Motor neuron (in vitro differentiated cells): ENCODE measurements around the gene AFAP1L2. TPM values are rescaled to one million over a fixed set of nuclear protein-coding genes. Genes with fewer than 3 reads are reported as not detected.

Source experiments
- ATAC-seq, 8 experiments: fragments of 200-7000 bp; cut with Tn5 transposase; replicated peaks in 6 of 8; 2 replicates each; pipeline ENCODE4 v1.8.0; 2021; ENCODE audit warnings: mild to moderate bottlenecking in 8 of 8, moderate library complexity in 8 of 8
- H3K27ac ChIP-seq, 2 donors: fragments of 250-450 bp; sonication (Bioruptor Pico); 2 replicates each; pipeline ENCODE4 v1.9.0; 2021; ENCODE audit warnings: antibody characterized with exemption in 2 of 2, mild to moderate bottlenecking in 2 of 2, moderate library complexity in 1 of 2
- H3K4me1 ChIP-seq, 2 donors: fragments of 250-450 bp; sonication (Bioruptor Pico); replicated peaks in 1 of 2; 2 replicates each; pipeline ENCODE4 v1.6.1; 2021; ENCODE audit warnings: antibody characterized with exemption in 2 of 2, mild to moderate bottlenecking in 2 of 2, moderate library complexity in 1 of 2
- H3K4me3 ChIP-seq, 5 donors: fragments of 250-450 bp; sonication (Bioruptor Pico); 2 replicates each; pipeline ENCODE4 v1.9.0; 2021; ENCODE audit warnings: antibody characterized with exemption in 5 of 5, mild to moderate bottlenecking in 5 of 5, moderate library complexity in 4 of 5
- WGBS, 10 experiments: fragments of 450-650 bp; shearing (Covaris generic); methylation state at CpG; one replicate each; pipeline ENCODE4 v1.0.0; 2022; 5-methylcytosine and 5-hydroxymethylcytosine counted together
- in situ Hi-C, 9 experiments: fragments of 400-800 bp; cut with MboI; loops; one replicate each; pipeline ENCODE4 v1.15.0; 2021; ENCODE audit warnings: low sequenced_read_pairs in 9 of 9, low pct_unique_long_range_greater_than_20kb in 2 of 9; ENCODE audit not compliant: unreplicated experiment in 9 of 9
- total RNA-seq, 8 experiments: library from RNA; unstranded; fragments of 300-600 nt; gene quantifications; 2 replicates each; pipeline versions ENCODE4 v1.2.3 to v1.2.4, GENCODE V29; 2022

AFAP1L2 gene
- total RNA-seq, 8 experiments from 2014 or later, result 3.6 to 111 (median 16.4) TPM

DNA sequence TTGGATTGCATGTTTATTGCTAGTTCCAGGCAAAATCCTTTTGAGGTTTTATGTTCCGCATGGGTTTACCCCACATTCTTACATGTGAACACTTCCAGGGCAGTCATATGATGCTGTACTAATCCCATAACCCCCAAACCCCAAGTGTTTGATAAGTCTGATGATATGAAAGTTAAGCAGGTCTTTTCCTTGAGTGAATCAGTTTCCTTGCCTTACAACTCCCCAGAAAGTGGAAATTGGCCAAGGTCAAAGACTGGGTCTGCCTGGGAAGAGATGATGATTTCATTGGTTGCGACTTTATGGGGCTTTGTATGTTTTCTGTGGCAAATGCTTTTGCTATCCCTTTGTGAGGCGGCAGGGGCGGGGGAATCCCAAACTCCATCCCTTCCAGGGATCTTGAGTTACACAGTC lies 24.7 kb downstream of the AFAP1L2 start:
- in situ Hi-C loops, result no loop called here
- Histone ChIP-seq H3K4me1 (peaks cover 0 to 5% of the 10 kb centered on the region in 2 donors), H3K4me3 (no peak overlapping the region), H3K27ac (no peak overlapping the region)
- 13 to 100% (median 93%) methylated on average over 1 to 3 of the region's 4 CpGs; no CpG with 5 or more reads in 3 of the 10 experiments for WGBS, 10 experiments
- no peak for ATAC-seq

- in situ Hi-C loops, result no loop called here
- no peak overlapping the region for H3K4me3 ChIP-seq
- H3K27ac ChIP-seq, result no peak overlapping the region
- peaks cover 7 to 8% of the 10 kb centered on the region in 2 donors for H3K4me1 ChIP-seq
- ATAC-seq, result no peak
- WGBS, 10 experiments, result 31 to 93% (median 76%) methylated on average over 2 of the region's 2 CpGs; no CpG with 5 or more reads in 5 of the 10 experiments
These were observed 27.8 kb downstream of the AFAP1L2 start for GRCh38 chr10:114376523-114376922.

DNA sequence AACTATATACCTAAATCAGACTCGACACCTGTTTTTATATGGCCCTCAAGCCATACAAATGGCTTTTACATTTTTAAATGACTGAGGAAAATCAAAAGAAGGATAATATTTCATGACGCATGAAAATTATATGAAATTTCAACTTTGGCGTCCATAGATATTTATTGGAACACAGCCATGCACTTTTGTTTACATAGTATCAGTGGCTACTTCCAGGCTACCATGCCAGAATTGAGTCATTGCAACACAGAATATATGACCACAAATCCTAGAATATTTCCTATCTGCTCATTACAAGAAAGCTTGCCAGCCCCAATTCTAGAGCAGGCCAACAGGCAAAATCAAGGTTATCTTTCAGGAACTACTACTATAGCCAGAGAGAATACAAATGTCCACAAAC lies 29.3 kb downstream of the AFAP1L2 start:
- ATAC-seq, result peak in 1 of 8 experiments; percentile 21
- no peak overlapping the region for H3K27ac ChIP-seq
- no peak overlapping the region for H3K4me3 ChIP-seq
- in situ Hi-C loops, result no loop called here
- peaks cover 7 to 8% of the 10 kb centered on the region in 2 donors for H3K4me1 ChIP-seq
- WGBS, 10 experiments, result 0 to 100% (median 94%) methylated on average over 1 to 3 of the region's 3 CpGs; no CpG with 5 or more reads in 1 of the 10 experiments

GRCh38 chr10:114374053-114374791 lies 30.1 kb downstream of the AFAP1L2 start:
- peaks cover 7 to 8% of the 10 kb centered on the region in 2 donors for H3K4me1 ChIP-seq
- in situ Hi-C loops, result no loop called here
- 0 to 100% (median 30%) methylated on average over 1 to 11 of the region's 15 CpGs; no CpG with 5 or more reads in 1 of the 10 experiments for WGBS, 10 experiments
- ATAC-seq, result peak; percentile 4 to 76 (median 32)
- H3K27ac ChIP-seq, result no peak overlapping the region
- no peak overlapping the region for H3K4me3 ChIP-seq

DNA sequence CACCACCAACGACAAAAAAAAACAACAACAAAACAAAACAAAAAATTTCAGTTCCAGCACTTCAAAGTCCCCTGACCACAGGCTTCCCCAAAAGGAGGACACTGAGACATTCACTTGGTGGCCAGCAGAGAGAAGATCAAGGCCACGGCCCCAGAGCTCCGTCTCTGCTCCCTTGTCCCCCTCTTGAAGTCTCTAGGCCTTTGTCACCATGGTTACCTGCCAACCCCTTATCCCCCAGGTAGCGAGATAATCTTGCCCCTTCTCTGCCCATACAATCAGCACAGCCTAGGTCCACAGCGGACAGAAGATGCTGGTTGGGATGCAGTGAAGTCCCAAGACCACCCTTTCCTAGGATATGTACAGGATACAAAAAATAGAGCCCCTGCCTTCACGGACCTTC lies 30.7 kb downstream of the AFAP1L2 start:
- in situ Hi-C loops, result no loop called here
- Histone ChIP-seq H3K4me3 (no peak overlapping the region), H3K27ac (no peak overlapping the region), H3K4me1 (peaks cover 7 to 8% of the 10 kb centered on the region in 2 donors)
- ATAC-seq, result no peak
- 0 to 65% (median 20%) methylated on average over 1 to 5 of the region's 6 CpGs; no CpG with 5 or more reads in 4 of the 10 experiments for WGBS, 10 experiments

- no peak overlapping the region for H3K27ac ChIP-seq
- peak in 1 of 8 experiments; percentile 53 for ATAC-seq
- WGBS, 10 experiments, result 0 to 95% (median 67%) methylated on average over 1 to 5 of the region's 5 CpGs; no CpG with 5 or more reads in 1 of the 10 experiments
These were observed 31.3 kb downstream of the AFAP1L2 start for GRCh38 chr10:114372995-114373394.

GRCh38 chr10:114372179-114372578 lies 32.1 kb downstream of the AFAP1L2 start:
- H3K4me3 ChIP-seq, result no peak overlapping the region
- WGBS, 10 experiments, result 13 to 100% (median 39%) methylated on average over 1 to 3 of the region's 3 CpGs; no CpG with 5 or more reads in 3 of the 10 experiments
- ATAC-seq, result peak in 3 of 8 experiments; percentile 5 to 36 (median 15)
- in situ Hi-C loops, result no loop called here
- H3K27ac ChIP-seq, result no peak overlapping the region
- H3K4me1 ChIP-seq, result peaks cover 11 to 18% of the 10 kb centered on the region in 2 donors

More at GRCh38 chr10:114372995-114373394, 31.3 kb downstream of the AFAP1L2 start:
- Histone ChIP-seq H3K4me1 (peaks cover 7 to 9% of the 10 kb centered on the region in 2 donors), H3K4me3 (no peak overlapping the region)
- in situ Hi-C loops, result no loop called here

- H3K27ac ChIP-seq, result no peak overlapping the region
- 67 to 100% (median 90%) methylated on average over 1 to 5 of the region's 5 CpGs; no CpG with 5 or more reads in 6 of the 10 experiments for WGBS, 10 experiments
- in situ Hi-C loops, result no loop called here
- H3K4me3 ChIP-seq, result no peak overlapping the region
- ATAC-seq, result no peak
- H3K4me1 ChIP-seq, result peaks cover 19 to 21% of the 10 kb centered on the region in 2 donors
These were observed 33.3 kb downstream of the AFAP1L2 start for GRCh38 chr10:114370966-114371365.

GRCh38 chr10:114370199-114370598 lies 34.1 kb downstream of the AFAP1L2 start:
- in situ Hi-C loops, result no loop called here

GRCh38 chr10:114368057-114368391 lies 36.3 kb downstream of the AFAP1L2 start:
- ATAC-seq, result no peak
- Histone ChIP-seq H3K27ac (no peak overlapping the region), H3K4me1 (peaks cover 15 to 19% of the 10 kb centered on the region in 2 donors), H3K4me3 (no peak overlapping the region)
- 56 to 100% (median 85%) methylated on average over 1 to 4 of the region's 4 CpGs for WGBS, 10 experiments
- in situ Hi-C loops, result no loop called here

More at GRCh38 chr10:114370199-114370598, 34.1 kb downstream of the AFAP1L2 start:
- Histone ChIP-seq H3K4me3 (no peak overlapping the region), H3K27ac (no peak overlapping the region), H3K4me1 (peaks cover 19% of the 10 kb centered on the region in 2 donors)
- 10 to 100% (median 55%) methylated on average over 1 to 2 of the region's 2 CpGs; no CpG with 5 or more reads in 6 of the 10 experiments for WGBS, 10 experiments
- no peak for ATAC-seq

DNA sequence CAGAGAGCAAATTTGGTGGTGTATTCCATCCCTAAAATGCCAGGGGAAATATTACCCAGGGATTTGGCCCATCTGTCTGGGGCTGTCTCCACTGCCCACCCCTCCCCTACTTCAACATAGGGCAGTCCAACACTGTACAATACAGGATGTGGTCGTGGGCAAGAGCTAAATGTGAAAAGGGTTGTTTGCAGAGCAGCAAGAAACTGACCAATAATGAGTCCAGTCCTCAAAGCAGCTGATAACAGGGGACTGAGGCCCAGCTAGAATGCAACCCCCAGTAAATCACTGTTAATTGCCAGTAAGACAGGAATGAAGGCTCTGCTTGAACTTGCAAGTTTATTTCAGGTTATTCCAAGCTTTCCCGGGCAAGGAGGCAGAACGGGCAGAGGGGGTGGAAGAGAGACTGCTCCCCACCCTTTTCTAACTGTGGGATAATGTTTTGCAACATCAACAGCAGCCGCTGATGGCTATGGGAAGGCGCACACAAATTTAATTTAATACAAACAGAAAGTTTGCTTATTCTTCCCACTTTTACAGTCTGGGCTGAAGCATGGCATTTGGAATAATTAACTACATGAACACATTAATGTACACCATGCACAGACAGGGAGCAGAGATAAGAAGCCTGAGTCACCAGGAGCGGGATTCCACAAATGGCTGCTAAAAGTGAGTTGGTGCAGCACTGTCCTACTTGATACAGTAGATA lies 36.8 kb downstream of the AFAP1L2 start:
- in situ Hi-C loops, result no loop called here
- Histone ChIP-seq H3K4me1 (peaks cover 15 to 19% of the 10 kb centered on the region in 2 donors), H3K4me3 (no peak overlapping the region), H3K27ac (no peak overlapping the region)
- ATAC-seq, result peak; percentile 31 to 89 (median 85)
- 0 to 100% (median 41%) methylated on average over 1 to 5 of the region's 6 CpGs for WGBS, 10 experiments

DNA sequence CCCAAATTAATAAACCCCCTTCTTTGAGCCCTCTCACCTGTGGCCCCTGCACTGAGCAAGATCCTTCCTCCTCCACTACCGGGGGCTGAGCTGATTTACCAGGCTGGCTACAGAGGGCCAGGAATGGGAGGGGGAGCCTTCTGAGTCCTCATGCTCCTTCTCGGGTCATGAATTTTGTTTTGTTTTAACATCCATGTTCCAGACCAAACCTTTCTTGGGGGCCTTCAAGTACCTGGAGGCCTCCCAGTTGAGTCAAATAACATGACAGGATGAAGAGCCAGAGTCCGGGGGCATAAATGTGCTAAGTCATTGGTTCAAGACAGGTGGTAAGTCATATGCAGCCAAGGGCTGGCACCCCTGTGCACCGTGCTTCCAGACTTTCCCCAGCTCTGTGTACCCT lies 39.6 kb downstream of the AFAP1L2 start:
- Histone ChIP-seq H3K4me1 (peaks cover 16% of the 10 kb centered on the region in 2 donors), H3K27ac (no peak overlapping the region), H3K4me3 (no peak overlapping the region)
- 54 to 90% (median 80%) methylated on average over 2 to 4 of the region's 4 CpGs; no CpG with 5 or more reads in 6 of the 10 experiments for WGBS, 10 experiments
- in situ Hi-C loops, result no loop called here
- ATAC-seq, result no peak
